WI38 (cell line): Measurements from ENCODE around the gene CHST12.

ENCODE experiments used
- H3K4me3 ChIP-seq: 2 replicates; pipeline ENCODE4 v1.5.1; 2011; ENCODE audit warnings: low read depth, mild to moderate bottlenecking, control low read depth, low read length
- CTCF ChIP-seq: IDR thresholded peaks from 2 replicates; pipeline ENCODE4 v1.5.1; 2012; ENCODE audit warnings: low read depth, mild to moderate bottlenecking, control low read depth, low read length

Gene CHST12

GRCh38 chr7:2484868-2485267, 81.5 kb downstream of the CHST12 start:
- no peak overlapping the region for H3K4me3 ChIP-seq

GRCh38 chr7:2487586-2488271, 84.3 kb downstream of the CHST12 start:
- no peak for TF ChIP-seq CTCF
- no peak overlapping the region for H3K4me3 ChIP-seq

More at GRCh38 chr7:2484868-2485267, 81.5 kb downstream of the CHST12 start:
- TF ChIP-seq CTCF: no peak

GRCh38 chr7:2488272-2488645, 84.8 kb downstream of the CHST12 start:
- no peak for TF ChIP-seq CTCF
- H3K4me3 ChIP-seq: no peak overlapping the region

GRCh38 chr7:2488681-2489080, 85.3 kb downstream of the CHST12 start:
- no peak overlapping the region for H3K4me3 ChIP-seq
- no peak for TF ChIP-seq CTCF

- H3K4me3 ChIP-seq: no peak overlapping the region
- no peak for TF ChIP-seq CTCF
Observed at GRCh38 chr7:2490181-2490651, 86.8 kb downstream of the CHST12 start.

GRCh38 chr7:2492038-2492437, 88.6 kb downstream of the CHST12 start:
- no peak overlapping the region for H3K4me3 ChIP-seq
- no peak for TF ChIP-seq CTCF

GRCh38 chr7:2493205-2494164, 90.1 kb downstream of the CHST12 start:
- no peak overlapping the region for H3K4me3 ChIP-seq
- no peak for TF ChIP-seq CTCF
